GM21619 (cell line): ENCODE results near the gene GCK.

Experiments used
- ATAC-seq: cut with Tn5 transposase; IDR thresholded peaks from one replicate; pipeline ENCODE4 v1.9.1; 2021; ENCODE audit not compliant: unreplicated experiment

GCK gene

GRCh38 chr7:44094883-44095592, 94.2 kb downstream of the GCK start:
- ATAC-seq = no peak

GRCh38 chr7:44094365-44094764, 94.9 kb downstream of the GCK start:
- ATAC-seq = no peak
